Keratinocyte (primary cell): Measurements from ENCODE around the gene SPATA9. TPM values are rescaled to one million over a fixed set of nuclear protein-coding genes. Genes with fewer than 3 reads are reported as not detected.

Experiments
- DNase-seq: peaks from one replicate; pipeline ENCODE4 v3.0.0-alpha.2; 2011; ENCODE audit warnings: low read depth, missing footprints, low spot score
- FAIRE-seq: peaks from 2 replicates; lab custom pipeline; 2011; peaks lifted over from hg19 to GRCh38; lab: Jason Lieb, UNC
- H2AFZ ChIP-seq: 2 replicates; pipeline ENCODE4 v1.6.0; 2012; ENCODE audit warnings: low read length, control low read depth, inconsistent platforms; ENCODE audit not compliant: control insufficient read depth
- H3K27ac ChIP-seq: 2 replicates; pipeline ENCODE4 v1.5.1; 2011; ENCODE audit warnings: low read length; ENCODE audit not compliant: control insufficient read depth, insufficient read depth
- H3K27me3 ChIP-seq: 3 replicates; pipeline ENCODE4 v1.6.0; 2011; ENCODE audit warnings: low read length; ENCODE audit not compliant: control insufficient read depth, insufficient read depth; ENCODE audit errors: extremely low read depth
- H3K36me3 ChIP-seq, 2 experiments: 2 replicates in 1 of 2; 3 replicates in 1 of 2; pipeline ENCODE4 v1.5.1; 2011; ENCODE audit warnings: low read length in 2 of 2, mild to moderate bottlenecking in 1 of 2; ENCODE audit not compliant: control insufficient read depth in 2 of 2, insufficient read depth in 2 of 2; ENCODE audit errors: extremely low read depth in 1 of 2
- H3K4me1 ChIP-seq: 3 replicates; pipeline ENCODE4 v1.5.1; 2011; ENCODE audit warnings: low read length; ENCODE audit not compliant: control insufficient read depth, insufficient read depth; ENCODE audit errors: extremely low read depth
- H3K4me2 ChIP-seq: 3 replicates; pipeline ENCODE4 v1.6.0; 2011; ENCODE audit warnings: low read depth, low read length; ENCODE audit not compliant: control insufficient read depth, insufficient read depth; ENCODE audit errors: extremely low read depth
- H3K4me3 ChIP-seq, 3 experiments: fragments of 200-600 bp in 1 of 3; sonication (generic) in 1 of 3; 2 replicates in 2 of 3; 3 replicates in 1 of 3; pipeline ENCODE4 v1.5.1; 2011 to 2016; ENCODE audit warnings: low read length in 3 of 3, mild to moderate bottlenecking in 3 of 3, control low read depth in 2 of 3, inconsistent platforms in 1 of 3, low read depth in 1 of 3, mixed read lengths in 1 of 3, mixed run types in 1 of 3, moderate library complexity in 1 of 3; ENCODE audit not compliant: control insufficient read depth in 2 of 3, insufficient read depth in 2 of 3; ENCODE audit errors: extremely low read depth in 1 of 3
- H3K79me2 ChIP-seq: 2 replicates; pipeline ENCODE4 v1.6.0; 2012; ENCODE audit warnings: low read length; ENCODE audit not compliant: control insufficient read depth, insufficient read depth
- H3K9ac ChIP-seq: 3 replicates; pipeline ENCODE4 v1.6.0; 2011; ENCODE audit warnings: low read length; ENCODE audit not compliant: control insufficient read depth, insufficient read depth; ENCODE audit errors: extremely low read depth
- H3K9me1 ChIP-seq: 3 replicates; pipeline ENCODE4 v1.6.0; 2011; ENCODE audit warnings: low read length; ENCODE audit not compliant: control insufficient read depth, insufficient read depth; ENCODE audit errors: extremely low read depth
- H3K9me3 ChIP-seq: 2 replicates; pipeline ENCODE4 v1.5.1; 2012; ENCODE audit warnings: low read depth, low read length; ENCODE audit not compliant: control insufficient read depth
- H4K20me1 ChIP-seq: 3 replicates; pipeline ENCODE4 v1.6.0; 2011; ENCODE audit warnings: low read length; ENCODE audit not compliant: control insufficient read depth, insufficient read depth; ENCODE audit errors: extremely low read depth
- EZH2 ChIP-seq: IDR thresholded peaks from one replicate; pipeline ENCODE4 v1.6.1; 2012; ENCODE audit warnings: inconsistent platforms, mild to moderate bottlenecking, low read length, moderate library complexity
- dilution Hi-C: fragments of 300-500 bp; cut with MboI; formaldehyde crosslinking; loops from one replicate; pipeline ENCODE4 v1.7.0; 2020; ENCODE audit warnings: low sequenced_read_pairs; ENCODE audit not compliant: extremely low pct_ligation_motif_present
- polyA plus RNA-seq, 5 experiments: library from polyadenylated mRNA; depleted of rRNA in 3 of 5; stranded (reverse) in 3 of 5; stranded (forward) in 1 of 5; unstranded in 1 of 5; fragments of >200 nt; gene quantifications; 1 replicate in 1 of 5; 2 replicates in 3 of 5; 3 replicates in 1 of 5; pipeline versions ENCODE4 v1.2.1 to v1.2.3, GENCODE V29; 2011 to 2012; ENCODE audit warnings: missing spikeins in 2 of 5, low read depth in 1 of 5, low replicate concordance in 1 of 5
- TF ChIP-seq, protein P1 (sequence below), 3 experiments: IDR thresholded peaks in 1 of 3; conservative IDR thresholded peaks in 1 of 3; optimal IDR thresholded peaks in 1 of 3; 2 replicates in 2 of 3; 3 replicates in 1 of 3; pipeline versions ENCODE3 to v1.5.1; 2011; ENCODE audit warnings: low read length in 3 of 3, mild to moderate bottlenecking in 3 of 3, moderate library complexity in 2 of 3, control low read depth in 1 of 3, inconsistent platforms in 1 of 3; ENCODE audit not compliant: insufficient read depth in 2 of 3; ENCODE audit errors: extremely low read depth in 1 of 3

Gene SPATA9
- polyA plus RNA-seq, 1 donor (not counting 4 experiments of a cell fraction or from before 2014, with no cell fraction given), result not detected

DNA sequence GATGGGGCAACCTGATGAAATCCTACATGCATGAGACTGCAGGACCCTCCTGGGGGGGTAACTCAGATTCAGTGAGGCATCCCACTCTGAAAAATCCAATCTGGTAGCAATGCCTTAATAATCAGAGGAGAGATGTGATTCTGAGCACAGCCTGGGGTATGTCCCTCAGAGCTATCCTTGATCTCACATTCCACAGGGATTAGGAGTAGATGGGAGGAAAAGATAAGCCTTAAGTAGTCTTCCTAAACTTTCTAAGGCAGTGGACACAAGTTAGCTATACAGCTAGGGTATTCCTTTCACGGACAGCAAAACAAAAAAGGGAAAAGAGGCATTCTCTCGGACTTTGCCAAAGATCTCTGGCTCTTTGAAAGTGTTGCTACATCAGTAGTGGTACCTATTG, 3.9 kb upstream of the SPATA9 start:
- dilution Hi-C loops, result no loop called here
- Histone ChIP-seq H3K79me2 (no peaks in the 10 kb centered on the region), H2AFZ (no peak overlapping the region), H3K9ac (no peak overlapping the region), H3K9me3 (no peaks in the 10 kb centered on the region), H3K4me2 (no peak overlapping the region), H3K27ac (no peak overlapping the region), H4K20me1 (no peaks in the 10 kb centered on the region), H3K27me3 (no peaks in the 10 kb centered on the region), H3K4me1 (no peaks in the 10 kb centered on the region), H3K36me3 (no peaks in the 10 kb centered on the region), H3K9me1 (no peaks in the 10 kb centered on the region), H3K4me3 (no peak overlapping the region)
- no peak for DNase-seq
- no peak for FAIRE-seq
- TF ChIP-seq, protein P1, sequence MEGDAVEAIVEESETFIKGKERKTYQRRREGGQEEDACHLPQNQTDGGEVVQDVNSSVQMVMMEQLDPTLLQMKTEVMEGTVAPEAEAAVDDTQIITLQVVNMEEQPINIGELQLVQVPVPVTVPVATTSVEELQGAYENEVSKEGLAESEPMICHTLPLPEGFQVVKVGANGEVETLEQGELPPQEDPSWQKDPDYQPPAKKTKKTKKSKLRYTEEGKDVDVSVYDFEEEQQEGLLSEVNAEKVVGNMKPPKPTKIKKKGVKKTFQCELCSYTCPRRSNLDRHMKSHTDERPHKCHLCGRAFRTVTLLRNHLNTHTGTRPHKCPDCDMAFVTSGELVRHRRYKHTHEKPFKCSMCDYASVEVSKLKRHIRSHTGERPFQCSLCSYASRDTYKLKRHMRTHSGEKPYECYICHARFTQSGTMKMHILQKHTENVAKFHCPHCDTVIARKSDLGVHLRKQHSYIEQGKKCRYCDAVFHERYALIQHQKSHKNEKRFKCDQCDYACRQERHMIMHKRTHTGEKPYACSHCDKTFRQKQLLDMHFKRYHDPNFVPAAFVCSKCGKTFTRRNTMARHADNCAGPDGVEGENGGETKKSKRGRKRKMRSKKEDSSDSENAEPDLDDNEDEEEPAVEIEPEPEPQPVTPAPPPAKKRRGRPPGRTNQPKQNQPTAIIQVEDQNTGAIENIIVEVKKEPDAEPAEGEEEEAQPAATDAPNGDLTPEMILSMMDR (optimal IDR thresholded peaks at IDR 0.05 in 1 of 3, IDR thresholded peaks at IDR 0.05 in 1 of 3, conservative IDR thresholded peaks at IDR 0.05 in 1 of 3; ENCODE audit: extremely low read depth in 1 of 3, insufficient read depth in 2 of 3, low read length in 3 of 3), result no peak
- TF ChIP-seq EZH2, result no peak

DNA sequence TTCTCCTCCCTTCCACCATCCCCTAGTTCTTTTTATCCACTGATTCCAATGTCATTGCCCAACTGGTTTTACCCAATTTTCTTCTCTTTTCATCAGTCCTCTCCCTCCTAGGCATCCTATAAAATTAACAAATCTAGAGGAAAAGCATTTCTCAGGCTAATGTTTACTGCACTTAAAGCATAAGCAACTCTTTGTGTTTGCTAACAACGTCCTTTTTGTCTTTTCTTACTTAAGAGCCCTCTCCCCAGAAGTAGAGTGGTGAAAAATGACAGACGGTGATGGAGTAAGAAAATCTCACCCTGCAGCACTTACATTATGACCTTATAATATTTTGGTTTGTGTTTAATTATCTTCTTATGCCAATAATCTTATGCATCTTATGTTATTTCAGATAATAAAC, 1.6 kb upstream of the SPATA9 start:
- no peaks in the 10 kb centered on the region for H3K36me3 ChIP-seq
- no peaks in the 10 kb centered on the region for H3K9me1 ChIP-seq
- no peaks in the 10 kb centered on the region for H3K4me1 ChIP-seq
- H2AFZ ChIP-seq, result no peak overlapping the region
- no peaks in the 10 kb centered on the region for H3K27me3 ChIP-seq
- no peaks in the 10 kb centered on the region for H3K79me2 ChIP-seq
- no peak overlapping the region for H3K4me3 ChIP-seq
- FAIRE-seq (no peak), DNase-seq (no peak)
- no peak for TF ChIP-seq EZH2
- TF ChIP-seq, protein P1 (optimal IDR thresholded peaks at IDR 0.05 in 1 of 3, IDR thresholded peaks at IDR 0.05 in 1 of 3, conservative IDR thresholded peaks at IDR 0.05 in 1 of 3; ENCODE audit: extremely low read depth in 1 of 3, insufficient read depth in 2 of 3, low read length in 3 of 3), result no peak
- no peak overlapping the region for H3K9ac ChIP-seq
- no peak overlapping the region for H3K4me2 ChIP-seq
- dilution Hi-C loops, result no loop called here
- no peaks in the 10 kb centered on the region for H3K9me3 ChIP-seq
- H4K20me1 ChIP-seq, result no peaks in the 10 kb centered on the region
- no peak overlapping the region for H3K27ac ChIP-seq
